ENCODE measurements around the gene ITGA11. TPM values are rescaled to one million over a fixed set of nuclear protein-coding genes. Genes with fewer than 3 reads are reported as not detected.
A peak's percentile ranks its signal among the peaks of the same experiment; 100 is the strongest.

The ITGA11 gene
- total and polyA plus RNA-seq, 2 of the 13 experiments (the other 11 are each of a cell fraction or from before 2014, with no cell fraction given) = not detected

DNA sequence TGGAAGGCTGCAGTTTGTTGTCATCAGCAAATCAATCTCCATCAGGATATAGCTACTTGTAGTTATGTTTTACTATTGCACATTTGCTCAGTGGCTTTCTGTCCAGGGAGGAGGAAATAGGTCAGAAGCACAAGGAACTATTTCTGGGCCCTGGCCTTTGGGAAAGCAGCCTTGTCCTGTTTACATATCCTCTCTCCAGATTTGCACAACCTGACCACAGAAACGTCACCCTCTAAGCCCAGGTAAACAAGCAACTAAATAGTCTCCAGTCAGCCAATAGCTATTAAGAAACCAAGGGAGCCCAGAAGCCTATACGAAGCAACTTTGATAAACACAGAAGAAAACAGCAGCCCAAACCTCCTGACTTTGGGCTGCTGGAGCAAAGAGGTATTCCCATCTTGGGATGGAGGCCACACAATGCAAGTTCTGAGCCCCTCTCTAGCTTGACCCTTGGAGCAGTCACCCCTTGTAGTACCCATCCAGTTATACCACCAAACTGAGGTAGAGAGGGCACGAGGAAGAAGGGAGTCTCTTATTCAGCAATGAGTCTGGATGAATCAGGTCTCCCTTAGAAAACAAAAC is 156.7 kb downstream of the ITGA11 start (continued):
- TF ChIP-seq, protein P1, sequence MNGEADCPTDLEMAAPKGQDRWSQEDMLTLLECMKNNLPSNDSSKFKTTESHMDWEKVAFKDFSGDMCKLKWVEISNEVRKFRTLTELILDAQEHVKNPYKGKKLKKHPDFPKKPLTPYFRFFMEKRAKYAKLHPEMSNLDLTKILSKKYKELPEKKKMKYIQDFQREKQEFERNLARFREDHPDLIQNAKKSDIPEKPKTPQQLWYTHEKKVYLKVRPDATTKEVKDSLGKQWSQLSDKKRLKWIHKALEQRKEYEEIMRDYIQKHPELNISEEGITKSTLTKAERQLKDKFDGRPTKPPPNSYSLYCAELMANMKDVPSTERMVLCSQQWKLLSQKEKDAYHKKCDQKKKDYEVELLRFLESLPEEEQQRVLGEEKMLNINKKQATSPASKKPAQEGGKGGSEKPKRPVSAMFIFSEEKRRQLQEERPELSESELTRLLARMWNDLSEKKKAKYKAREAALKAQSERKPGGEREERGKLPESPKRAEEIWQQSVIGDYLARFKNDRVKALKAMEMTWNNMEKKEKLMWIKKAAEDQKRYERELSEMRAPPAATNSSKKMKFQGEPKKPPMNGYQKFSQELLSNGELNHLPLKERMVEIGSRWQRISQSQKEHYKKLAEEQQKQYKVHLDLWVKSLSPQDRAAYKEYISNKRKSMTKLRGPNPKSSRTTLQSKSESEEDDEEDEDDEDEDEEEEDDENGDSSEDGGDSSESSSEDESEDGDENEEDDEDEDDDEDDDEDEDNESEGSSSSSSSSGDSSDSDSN (CRISPR knock-in tag; IDR thresholded peaks at IDR 0.05) = no peak
- TF ChIP-seq RBFOX2 (IDR thresholded peaks at IDR 0.05; ENCODE audit: low read depth, low read length) (no peak), ZMYM4 (CRISPR knock-in tag; IDR thresholded peaks at IDR 0.05) (0 out of 2 replicates have a peak, but pooled peaks have one; percentile 22), ZNF468 (CRISPR knock-in tag; IDR thresholded peaks at IDR 0.05) (no peak), RAD51 (IDR thresholded peaks at IDR 0.05; ENCODE audit: borderline replicate concordance) (no peak), ZNF782 (CRISPR knock-in tag; IDR thresholded peaks at IDR 0.05; ENCODE audit: borderline replicate concordance) (no peak), RFX1 (IDR thresholded peaks at IDR 0.05) (no peak), XBP1 (CRISPR knock-in tag; IDR thresholded peaks at IDR 0.05) (no peak), SNAI1 (CRISPR knock-in tag; IDR thresholded peaks at IDR 0.05; ENCODE audit: borderline replicate concordance) (no peak), GZF1 (CRISPR knock-in tag; IDR thresholded peaks at IDR 0.05) (no peak), ZNF790 (CRISPR knock-in tag; IDR thresholded peaks at IDR 0.05; ENCODE audit: borderline replicate concordance) (no peak), ZBTB7B (CRISPR knock-in tag; IDR thresholded peaks at IDR 0.05) (no peak)
- TF ChIP-seq, protein P2, sequence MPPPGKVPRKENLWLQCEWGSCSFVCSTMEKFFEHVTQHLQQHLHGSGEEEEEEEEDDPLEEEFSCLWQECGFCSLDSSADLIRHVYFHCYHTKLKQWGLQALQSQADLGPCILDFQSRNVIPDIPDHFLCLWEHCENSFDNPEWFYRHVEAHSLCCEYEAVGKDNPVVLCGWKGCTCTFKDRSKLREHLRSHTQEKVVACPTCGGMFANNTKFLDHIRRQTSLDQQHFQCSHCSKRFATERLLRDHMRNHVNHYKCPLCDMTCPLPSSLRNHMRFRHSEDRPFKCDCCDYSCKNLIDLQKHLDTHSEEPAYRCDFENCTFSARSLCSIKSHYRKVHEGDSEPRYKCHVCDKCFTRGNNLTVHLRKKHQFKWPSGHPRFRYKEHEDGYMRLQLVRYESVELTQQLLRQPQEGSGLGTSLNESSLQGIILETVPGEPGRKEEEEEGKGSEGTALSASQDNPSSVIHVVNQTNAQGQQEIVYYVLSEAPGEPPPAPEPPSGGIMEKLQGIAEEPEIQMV (CRISPR knock-in tag; IDR thresholded peaks at IDR 0.05; ENCODE audit: low read depth) = no peak
- TF ChIP-seq, protein P3, sequence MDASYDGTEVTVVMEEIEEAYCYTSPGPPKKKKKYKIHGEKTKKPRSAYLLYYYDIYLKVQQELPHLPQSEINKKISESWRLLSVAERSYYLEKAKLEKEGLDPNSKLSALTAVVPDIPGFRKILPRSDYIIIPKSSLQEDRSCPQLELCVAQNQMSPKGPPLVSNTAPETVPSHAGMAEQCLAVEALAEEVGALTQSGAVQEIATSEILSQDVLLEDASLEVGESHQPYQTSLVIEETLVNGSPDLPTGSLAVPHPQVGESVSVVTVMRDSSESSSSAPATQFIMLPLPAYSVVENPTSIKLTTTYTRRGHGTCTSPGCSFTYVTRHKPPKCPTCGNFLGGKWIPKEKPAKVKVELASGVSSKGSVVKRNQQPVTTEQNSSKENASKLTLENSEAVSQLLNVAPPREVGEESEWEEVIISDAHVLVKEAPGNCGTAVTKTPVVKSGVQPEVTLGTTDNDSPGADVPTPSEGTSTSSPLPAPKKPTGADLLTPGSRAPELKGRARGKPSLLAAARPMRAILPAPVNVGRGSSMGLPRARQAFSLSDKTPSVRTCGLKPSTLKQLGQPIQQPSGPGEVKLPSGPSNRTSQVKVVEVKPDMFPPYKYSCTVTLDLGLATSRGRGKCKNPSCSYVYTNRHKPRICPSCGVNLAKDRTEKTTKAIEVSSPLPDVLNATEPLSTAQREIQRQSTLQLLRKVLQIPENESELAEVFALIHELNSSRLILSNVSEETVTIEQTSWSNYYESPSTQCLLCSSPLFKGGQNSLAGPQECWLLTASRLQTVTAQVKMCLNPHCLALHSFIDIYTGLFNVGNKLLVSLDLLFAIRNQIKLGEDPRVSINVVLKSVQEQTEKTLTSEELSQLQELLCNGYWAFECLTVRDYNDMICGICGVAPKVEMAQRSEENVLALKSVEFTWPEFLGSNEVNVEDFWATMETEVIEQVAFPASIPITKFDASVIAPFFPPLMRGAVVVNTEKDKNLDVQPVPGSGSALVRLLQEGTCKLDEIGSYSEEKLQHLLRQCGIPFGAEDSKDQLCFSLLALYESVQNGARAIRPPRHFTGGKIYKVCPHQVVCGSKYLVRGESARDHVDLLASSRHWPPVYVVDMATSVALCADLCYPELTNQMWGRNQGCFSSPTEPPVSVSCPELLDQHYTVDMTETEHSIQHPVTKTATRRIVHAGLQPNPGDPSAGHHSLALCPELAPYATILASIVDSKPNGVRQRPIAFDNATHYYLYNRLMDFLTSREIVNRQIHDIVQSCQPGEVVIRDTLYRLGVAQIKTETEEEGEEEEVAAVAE (CRISPR knock-in tag; IDR thresholded peaks at IDR 0.05; ENCODE audit: borderline replicate concordance) = no peak; the same call in 1 of the 2 replicates
- TF ChIP-seq, protein P4, sequence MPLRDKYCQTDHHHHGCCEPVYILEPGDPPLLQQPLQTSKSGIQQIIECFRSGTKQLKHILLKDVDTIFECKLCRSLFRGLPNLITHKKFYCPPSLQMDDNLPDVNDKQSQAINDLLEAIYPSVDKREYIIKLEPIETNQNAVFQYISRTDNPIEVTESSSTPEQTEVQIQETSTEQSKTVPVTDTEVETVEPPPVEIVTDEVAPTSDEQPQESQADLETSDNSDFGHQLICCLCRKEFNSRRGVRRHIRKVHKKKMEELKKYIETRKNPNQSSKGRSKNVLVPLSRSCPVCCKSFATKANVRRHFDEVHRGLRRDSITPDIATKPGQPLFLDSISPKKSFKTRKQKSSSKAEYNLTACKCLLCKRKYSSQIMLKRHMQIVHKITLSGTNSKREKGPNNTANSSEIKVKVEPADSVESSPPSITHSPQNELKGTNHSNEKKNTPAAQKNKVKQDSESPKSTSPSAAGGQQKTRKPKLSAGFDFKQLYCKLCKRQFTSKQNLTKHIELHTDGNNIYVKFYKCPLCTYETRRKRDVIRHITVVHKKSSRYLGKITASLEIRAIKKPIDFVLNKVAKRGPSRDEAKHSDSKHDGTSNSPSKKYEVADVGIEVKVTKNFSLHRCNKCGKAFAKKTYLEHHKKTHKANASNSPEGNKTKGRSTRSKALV (CRISPR knock-in tag; IDR thresholded peaks at IDR 0.05) = no peak
- TF ChIP-seq, protein P5, sequence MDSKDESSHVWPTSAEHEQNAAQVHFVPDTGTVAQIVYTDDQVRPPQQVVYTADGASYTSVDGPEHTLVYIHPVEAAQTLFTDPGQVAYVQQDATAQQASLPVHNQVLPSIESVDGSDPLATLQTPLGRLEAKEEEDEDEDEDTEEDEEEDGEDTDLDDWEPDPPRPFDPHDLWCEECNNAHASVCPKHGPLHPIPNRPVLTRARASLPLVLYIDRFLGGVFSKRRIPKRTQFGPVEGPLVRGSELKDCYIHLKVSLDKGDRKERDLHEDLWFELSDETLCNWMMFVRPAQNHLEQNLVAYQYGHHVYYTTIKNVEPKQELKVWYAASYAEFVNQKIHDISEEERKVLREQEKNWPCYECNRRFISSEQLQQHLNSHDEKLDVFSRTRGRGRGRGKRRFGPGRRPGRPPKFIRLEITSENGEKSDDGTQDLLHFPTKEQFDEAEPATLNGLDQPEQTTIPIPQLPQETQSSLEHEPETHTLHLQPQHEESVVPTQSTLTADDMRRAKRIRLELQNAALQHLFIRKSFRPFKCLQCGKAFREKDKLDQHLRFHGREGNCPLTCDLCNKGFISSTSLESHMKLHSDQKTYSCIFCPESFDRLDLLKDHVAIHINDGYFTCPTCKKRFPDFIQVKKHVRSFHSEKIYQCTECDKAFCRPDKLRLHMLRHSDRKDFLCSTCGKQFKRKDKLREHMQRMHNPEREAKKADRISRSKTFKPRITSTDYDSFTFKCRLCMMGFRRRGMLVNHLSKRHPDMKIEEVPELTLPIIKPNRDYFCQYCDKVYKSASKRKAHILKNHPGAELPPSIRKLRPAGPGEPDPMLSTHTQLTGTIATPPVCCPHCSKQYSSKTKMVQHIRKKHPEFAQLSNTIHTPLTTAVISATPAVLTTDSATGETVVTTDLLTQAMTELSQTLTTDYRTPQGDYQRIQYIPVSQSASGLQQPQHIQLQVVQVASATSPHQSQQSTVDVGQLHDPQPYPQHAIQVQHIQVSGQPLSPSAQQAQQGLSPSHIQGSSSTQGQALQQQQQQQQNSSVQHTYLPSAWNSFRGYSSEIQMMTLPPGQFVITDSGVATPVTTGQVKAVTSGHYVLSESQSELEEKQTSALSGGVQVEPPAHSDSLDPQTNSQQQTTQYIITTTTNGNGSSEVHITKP (CRISPR knock-in tag; IDR thresholded peaks at IDR 0.05; ENCODE audit: low read depth) = no peak
